ENCODE data around the gene JAKMIP2. TPM values are rescaled to one million over a fixed set of nuclear protein-coding genes. Genes with fewer than 3 reads are reported as not detected.
A peak's percentile ranks its signal among the peaks of the same experiment; 100 is the strongest.
"Not testable (repeated sequence)": the region's sequence is repeated elsewhere in the genome, so short reads cannot be mapped to it uniquely, and the experiment has no call there.

The JAKMIP2 gene
- total RNA-seq, 1 experiment from 2014 or later = 6.4 TPM

DNA sequence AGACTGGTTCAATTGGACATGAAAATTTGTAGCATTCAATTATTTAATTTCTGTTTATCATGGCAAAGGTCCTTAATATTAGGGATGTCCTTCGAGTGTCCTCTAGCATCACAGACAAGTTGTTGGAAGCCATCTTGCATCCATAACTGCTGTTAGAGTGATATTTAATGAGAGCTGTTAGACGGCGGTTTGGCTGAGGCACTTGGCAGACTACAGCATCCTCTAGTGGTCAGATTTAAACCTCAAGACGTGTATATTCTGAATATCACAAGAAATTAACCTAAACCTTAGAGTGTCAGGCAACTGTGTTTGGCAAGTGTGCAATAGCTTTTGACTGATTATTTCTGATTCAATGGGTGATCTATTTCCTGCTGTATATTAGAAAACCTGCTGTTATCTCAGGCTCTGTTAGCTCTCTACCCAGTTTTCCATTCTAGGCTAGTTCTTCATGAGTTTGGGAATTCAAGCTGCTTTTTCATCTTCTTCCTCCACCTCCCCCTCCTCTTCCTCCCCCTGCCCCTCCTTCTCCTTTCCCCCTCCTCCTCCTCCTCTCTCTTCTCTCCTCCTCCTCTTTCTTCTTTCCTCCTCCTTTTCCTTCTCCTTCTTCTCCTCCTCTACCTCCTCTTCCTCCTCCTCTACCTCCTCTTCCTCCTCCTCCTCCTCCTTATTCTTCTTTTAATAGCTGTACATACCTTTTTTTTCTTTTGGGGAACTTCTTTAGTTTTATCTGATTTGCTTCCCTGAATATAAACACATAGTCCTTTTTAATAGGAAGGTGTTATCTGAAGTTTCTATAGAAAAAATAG lies 40.4 kb upstream of the JAKMIP2 start:
- Histone ChIP-seq H3T11ph (ENCODE audit: low read length) (no peak overlapping the region), H3K23me2 (ENCODE audit: insufficient read length, low read depth, low read length, poor library complexity, severe bottlenecking) (no peaks in the 10 kb centered on the region), H2BK5ac (ENCODE audit: insufficient read length, low read length) (no peak overlapping the region), H3K4me1 (ENCODE audit: insufficient read depth, low read length) (no peaks in the 10 kb centered on the region), H3K79me1 (ENCODE audit: insufficient read depth, low read depth, low read length, poor library complexity, severe bottlenecking) (no peaks in the 10 kb centered on the region), H4K5ac (ENCODE audit: insufficient read length, low read depth, low read length) (no peak overlapping the region), H3K4me2 (ENCODE audit: insufficient read depth, insufficient read length, low read length) (no peak overlapping the region), H3K27ac (ENCODE audit: insufficient read length, low read depth, low read length) (no peak overlapping the region), H3K9ac (ENCODE audit: extremely low read depth, insufficient read length, low read length) (no peak overlapping the region), H3K4ac (ENCODE audit: low read depth, low read length) (no peak overlapping the region), H2BK15ac (ENCODE audit: low read depth, low read length) (no peak overlapping the region), H2AFZ (ENCODE audit: low read length) (no peak overlapping the region), H2BK12ac (ENCODE audit: insufficient read length, low read depth, low read length) (no peak overlapping the region), H3K9me3 (ENCODE audit: control insufficient read depth, low read depth, low read length) (no peaks in the 10 kb centered on the region), H3K27me3 (ENCODE audit: insufficient read depth, low read length) (no peaks in the 10 kb centered on the region), H3K79me2 (ENCODE audit: insufficient read depth, low read length) (no peaks in the 10 kb centered on the region), H3K23ac (ENCODE audit: insufficient read length, low read depth, low read length) (no peak overlapping the region), H3K18ac (ENCODE audit: insufficient read length, low read depth, low read length) (no peak overlapping the region), H4K20me1 (ENCODE audit: control insufficient read depth, insufficient read depth, insufficient read length) (no peaks in the 10 kb centered on the region), H3K14ac (ENCODE audit: insufficient read depth, low read length) (no peak overlapping the region), H2BK20ac (ENCODE audit: low read depth, low read length, poor library complexity, severe bottlenecking) (no peak overlapping the region), H4K8ac (replicated peaks; ENCODE audit: insufficient read length, low read depth, low read length) (no peak overlapping the region), H4K91ac (ENCODE audit: insufficient read length, low read depth, low read length) (no peak overlapping the region), H2AK5ac (ENCODE audit: insufficient read length, low read length) (no peak overlapping the region), H2BK120ac (ENCODE audit: low read depth, low read length, poor library complexity, severe bottlenecking) (no peak overlapping the region), H3K56ac (ENCODE audit: insufficient read length, low read depth, low read length) (no peak overlapping the region)
- peak; percentile 43 for DNase-seq
- Mint-ChIP-seq H3K4me3 (no peak overlapping the region), H3K27me3 (ENCODE audit: low read depth) (no peaks in the 10 kb centered on the region), H3K27ac (no peak overlapping the region), H3K36me3 (ENCODE audit: insufficient read depth in 1 of 3, low read depth in 3 of 3) (no peaks in the 10 kb centered on the region), H3K9me3 (no peaks in the 10 kb centered on the region), H3K4me1 (peaks cover 2 to 12% of the 10 kb centered on the region in 2 experiments; a peak in 2 of 4 replicates)
- TF ChIP-seq, protein P1, sequence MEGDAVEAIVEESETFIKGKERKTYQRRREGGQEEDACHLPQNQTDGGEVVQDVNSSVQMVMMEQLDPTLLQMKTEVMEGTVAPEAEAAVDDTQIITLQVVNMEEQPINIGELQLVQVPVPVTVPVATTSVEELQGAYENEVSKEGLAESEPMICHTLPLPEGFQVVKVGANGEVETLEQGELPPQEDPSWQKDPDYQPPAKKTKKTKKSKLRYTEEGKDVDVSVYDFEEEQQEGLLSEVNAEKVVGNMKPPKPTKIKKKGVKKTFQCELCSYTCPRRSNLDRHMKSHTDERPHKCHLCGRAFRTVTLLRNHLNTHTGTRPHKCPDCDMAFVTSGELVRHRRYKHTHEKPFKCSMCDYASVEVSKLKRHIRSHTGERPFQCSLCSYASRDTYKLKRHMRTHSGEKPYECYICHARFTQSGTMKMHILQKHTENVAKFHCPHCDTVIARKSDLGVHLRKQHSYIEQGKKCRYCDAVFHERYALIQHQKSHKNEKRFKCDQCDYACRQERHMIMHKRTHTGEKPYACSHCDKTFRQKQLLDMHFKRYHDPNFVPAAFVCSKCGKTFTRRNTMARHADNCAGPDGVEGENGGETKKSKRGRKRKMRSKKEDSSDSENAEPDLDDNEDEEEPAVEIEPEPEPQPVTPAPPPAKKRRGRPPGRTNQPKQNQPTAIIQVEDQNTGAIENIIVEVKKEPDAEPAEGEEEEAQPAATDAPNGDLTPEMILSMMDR (conservative IDR thresholded peaks at IDR 0.05) = peak; percentile 97
- no CpG with 5 or more reads among the region's 4 CpGs for WGBS (ENCODE audit: extremely low coverage, insufficient read length, low lambda C conversion rate)

DNA sequence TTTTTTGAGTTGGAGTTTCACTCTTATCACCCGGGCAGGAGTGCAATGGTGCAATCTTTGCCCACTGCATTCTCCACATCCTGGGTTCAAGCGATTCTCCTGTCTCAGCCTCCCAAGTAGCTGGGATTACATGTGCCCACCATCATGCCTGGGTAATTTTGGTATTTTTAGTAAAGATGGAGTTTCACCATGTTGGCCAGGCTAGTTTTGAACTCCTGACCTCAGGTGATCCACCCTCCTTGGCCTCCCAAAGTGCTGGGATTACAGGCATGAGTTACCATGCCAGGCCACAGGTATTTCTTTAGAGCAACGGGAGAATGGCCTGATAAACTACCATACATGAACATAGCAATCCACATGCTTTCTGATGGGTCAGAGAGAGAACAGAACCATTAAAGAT lies 39.7 kb upstream of the JAKMIP2 start:
- not testable (repeated sequence) for H2AFZ ChIP-seq (ENCODE audit: low read length); H4K8ac ChIP-seq (replicated peaks; ENCODE audit: insufficient read length, low read depth, low read length); H3K27me3 Mint-ChIP-seq (ENCODE audit: low read depth); H3K4me1 ChIP-seq (ENCODE audit: insufficient read depth, low read length); H2BK120ac ChIP-seq (ENCODE audit: low read depth, low read length, poor library complexity, severe bottlenecking); H2BK12ac ChIP-seq (ENCODE audit: insufficient read length, low read depth, low read length); H2BK5ac ChIP-seq (ENCODE audit: insufficient read length, low read length); H2BK20ac ChIP-seq (ENCODE audit: low read depth, low read length, poor library complexity, severe bottlenecking); H3K79me2 ChIP-seq (ENCODE audit: insufficient read depth, low read length); H3K18ac ChIP-seq (ENCODE audit: insufficient read length, low read depth, low read length); H3K56ac ChIP-seq (ENCODE audit: insufficient read length, low read depth, low read length); H4K91ac ChIP-seq (ENCODE audit: insufficient read length, low read depth, low read length); H3K23ac ChIP-seq (ENCODE audit: insufficient read length, low read depth, low read length); H3K23me2 ChIP-seq (ENCODE audit: insufficient read length, low read depth, low read length, poor library complexity, severe bottlenecking); H3K14ac ChIP-seq (ENCODE audit: insufficient read depth, low read length); H3K9me3 ChIP-seq (ENCODE audit: control insufficient read depth, low read depth, low read length); H3K9ac ChIP-seq (ENCODE audit: extremely low read depth, insufficient read length, low read length); DNase-seq; H2AK5ac ChIP-seq (ENCODE audit: insufficient read length, low read length); H4K5ac ChIP-seq (ENCODE audit: insufficient read length, low read depth, low read length); H3K79me1 ChIP-seq (ENCODE audit: insufficient read depth, low read depth, low read length, poor library complexity, severe bottlenecking); H3K4me2 ChIP-seq (ENCODE audit: insufficient read depth, insufficient read length, low read length); H3K4me3 Mint-ChIP-seq; H3K27ac ChIP-seq (ENCODE audit: insufficient read length, low read depth, low read length); H3K27me3 ChIP-seq (ENCODE audit: insufficient read depth, low read length); H3T11ph ChIP-seq (ENCODE audit: low read length); H3K4ac ChIP-seq (ENCODE audit: low read depth, low read length); H2BK15ac ChIP-seq (ENCODE audit: low read depth, low read length); H3K36me3 Mint-ChIP-seq (ENCODE audit: insufficient read depth in 1 of 3, low read depth in 3 of 3); H3K9me3 Mint-ChIP-seq; H4K20me1 ChIP-seq (ENCODE audit: control insufficient read depth, insufficient read depth, insufficient read length)
- no CpG with 5 or more reads among the region's 3 CpGs for WGBS (ENCODE audit: extremely low coverage, insufficient read length, low lambda C conversion rate)
- Mint-ChIP-seq H3K27ac (peak overlapping the region in 1 of 3 experiments; percentile 33; a peak in 1 of 7 replicates), H3K4me1 (peaks cover 2 to 12% of the 10 kb centered on the region in 2 experiments; a peak in 2 of 4 replicates)
